PC-9 (cell line): ENCODE results near the gene CFL1. TPM values are rescaled to one million over a fixed set of nuclear protein-coding genes. Genes with fewer than 3 reads are reported as not detected.

ENCODE experiments used
- BruUV-seq: library from RNA; stranded (reverse); fragments of 400-500 nt; replicated peaks from 2 replicates; lab custom pipeline; 2021; lab: Mats Ljungman, UMichigan
- CTCF ChIA-PET: fragments of 300-600 bp; sonication (Branson Sonifier 250); formaldehyde crosslinking; loops from one replicate; lab custom pipeline; 2022; ENCODE audit warnings: antibody characterized with exemption; lab: Charles Lee
- POLR2A ChIA-PET: fragments of 300-600 bp; sonication (Branson Sonifier 250); formaldehyde crosslinking; loops from one replicate; lab custom pipeline; 2022; ENCODE audit warnings: antibody characterized with exemption; ENCODE audit not compliant: unreplicated experiment; lab: Charles Lee
- DNase-seq, 2 experiments: peaks; one replicate each; pipeline versions ENCODE4 v3.0.0 to v3.0.0-alpha.2; 2015 to 2022; ENCODE audit warnings: mixed read lengths in 1 of 2
- H2AFZ ChIP-seq: fragments of 200-600 bp; sonication (generic); 2 replicates; pipeline ENCODE4 v1.8.1; 2017; ENCODE audit warnings: antibody characterized with exemption
- H3F3A ChIP-seq: fragments of 200-600 bp; sonication (generic); 2 replicates; pipeline ENCODE4 v1.8.1; 2017; ENCODE audit warnings: antibody characterized with exemption, mild to moderate bottlenecking, low read depth; ENCODE audit not compliant: insufficient read depth
- H3K27ac ChIP-seq: fragments of 200-600 bp; sonication (generic); 2 replicates; pipeline ENCODE4 v1.6.1; 2016; ENCODE audit warnings: mixed run types
- H3K27me3 ChIP-seq: fragments of 200-600 bp; sonication (generic); 2 replicates; pipeline ENCODE4 v1.6.1; 2016; ENCODE audit warnings: low read depth, mixed run types; ENCODE audit not compliant: insufficient read depth
- H3K36me3 ChIP-seq: fragments of 200-600 bp; sonication (generic); 2 replicates; pipeline ENCODE4 v1.6.1; 2016; ENCODE audit warnings: low read depth, mixed run types
- H3K4me1 ChIP-seq: fragments of 200-600 bp; sonication (generic); replicated peaks from 2 replicates; pipeline ENCODE4 v1.6.1; 2016; ENCODE audit warnings: mixed run types; ENCODE audit not compliant: insufficient read depth
- H3K4me2 ChIP-seq: fragments of 200-600 bp; sonication (generic); 2 replicates; pipeline ENCODE4 v1.6.1; 2017; ENCODE audit warnings: mixed run types
- H3K4me3 ChIP-seq: fragments of 200-600 bp; sonication (generic); 2 replicates; pipeline ENCODE4 v1.6.1; 2016; ENCODE audit warnings: mixed run types
- H3K79me2 ChIP-seq: fragments of 200-600 bp; sonication (generic); 2 replicates; pipeline ENCODE4 v1.6.1; 2017; ENCODE audit warnings: low read depth, mixed run types
- H3K9me2 ChIP-seq: fragments of 200-600 bp; sonication (generic); 2 replicates; pipeline ENCODE4 v1.8.1; 2017; ENCODE audit warnings: mild to moderate bottlenecking; ENCODE audit not compliant: insufficient read depth
- H3K9me3 ChIP-seq: fragments of 200-600 bp; sonication (generic); 2 replicates; pipeline ENCODE4 v1.8.1; 2016; ENCODE audit warnings: low read depth; ENCODE audit not compliant: insufficient read depth
- H4K20me1 ChIP-seq: fragments of 200-600 bp; sonication (generic); 2 replicates; pipeline ENCODE4 v1.8.1; 2017; ENCODE audit not compliant: insufficient read depth
- CTCF ChIP-seq: fragments of 200-600 bp; sonication (generic); conservative IDR thresholded peaks from 2 replicates; pipeline ENCODE4 v1.6.1; 2017; ENCODE audit warnings: mixed run types, antibody characterized with exemption, mild to moderate bottlenecking, moderate library complexity
- EZH2 ChIP-seq: fragments of 200-600 bp; sonication (generic); IDR thresholded peaks from 2 replicates; pipeline ENCODE4 v1.8.0; 2017; ENCODE audit warnings: antibody characterized with exemption, low read depth
- intact Hi-C: fragments of 100-400 bp; cut with micrococcal nuclease; formaldehyde crosslinking; loops from one replicate; pipeline ENCODE4 v1.10.0; 2022; ENCODE audit not compliant: unreplicated experiment
- total RNA-seq: library from RNA; stranded (reverse); gene quantifications from 2 replicates; pipeline ENCODE4 v1.2.3, GENCODE V29; 2021

Gene CFL1
- total RNA-seq, 1 experiment from 2014 or later = 1,798 TPM

- no peak overlapping the region for H3K4me3 ChIP-seq
- ChIA-PET CTCF (no interaction called here), POLR2A (no interaction called here)
- peaks cover 46% of the 10 kb centered on the region for H3K79me2 ChIP-seq
- peaks cover 30% of the 10 kb centered on the region for H3K36me3 ChIP-seq
- TF ChIP-seq EZH2 (no peak), CTCF (no peak)
- no peak overlapping the region for H2AFZ ChIP-seq
- no peaks in the 10 kb centered on the region for H3K9me3 ChIP-seq
- no peaks in the 10 kb centered on the region for H3K27me3 ChIP-seq
- no peak for DNase-seq
- H3K9me2 ChIP-seq = no peaks in the 10 kb centered on the region
- peaks cover 46% of the 10 kb centered on the region for H4K20me1 ChIP-seq
- H3K27ac ChIP-seq = no peak overlapping the region
- BruUV-seq = no TSS peak
- H3K4me2 ChIP-seq = no peak overlapping the region
- H3F3A ChIP-seq = peaks cover 66% of the 10 kb centered on the region
- H3K4me1 ChIP-seq = peaks cover 8% of the 10 kb centered on the region
- intact Hi-C loops = no loop called here
Observed at GRCh38 chr11:65854161-65854592, 3.8 kb downstream of the CFL1 start.

DNA sequence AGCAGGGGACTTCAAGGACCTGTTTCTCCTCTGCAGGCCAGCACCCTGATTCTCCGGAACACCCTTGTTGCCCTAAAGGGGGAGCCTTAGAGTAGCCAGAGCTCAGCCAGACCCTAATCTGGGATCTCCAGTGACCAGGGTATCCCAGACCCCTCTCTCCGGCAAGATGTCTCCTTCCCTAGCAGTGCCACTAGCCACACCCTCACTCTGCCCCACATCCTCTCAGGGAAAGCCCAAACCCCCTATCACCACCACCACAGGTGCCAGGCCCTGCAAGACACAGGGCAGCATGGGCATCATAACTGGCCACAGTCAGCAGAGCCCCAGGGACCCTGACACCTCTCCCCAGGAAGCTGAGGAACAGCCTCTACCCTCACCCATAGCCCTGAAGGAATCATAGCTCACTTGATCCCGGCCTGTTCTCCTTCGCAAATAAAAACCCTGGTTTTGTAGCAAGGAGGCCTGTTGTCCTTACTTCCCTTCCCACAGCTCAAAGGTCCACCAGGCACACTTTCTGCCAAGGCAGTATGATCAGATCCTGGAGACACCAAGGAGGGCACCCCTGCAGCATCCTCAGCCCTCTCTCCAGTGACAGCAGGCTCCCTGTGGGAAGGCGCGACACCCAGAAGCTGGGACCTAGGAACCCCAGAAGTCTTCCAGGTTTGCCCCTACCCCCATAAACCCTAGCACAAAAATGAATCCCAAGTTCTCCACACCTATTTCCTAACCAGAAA lies 4.6 kb downstream of the CFL1 start:
- Histone ChIP-seq H3K27me3 (no peaks in the 10 kb centered on the region), H3K4me1 (peaks cover 8% of the 10 kb centered on the region), H3F3A (peaks cover 65% of the 10 kb centered on the region), H3K79me2 (peaks cover 46% of the 10 kb centered on the region), H3K27ac (no peak overlapping the region), H3K36me3 (peaks cover 30% of the 10 kb centered on the region), H3K4me2 (no peak overlapping the region), H3K9me2 (no peaks in the 10 kb centered on the region), H3K9me3 (no peaks in the 10 kb centered on the region), H2AFZ (no peak overlapping the region), H3K4me3 (no peak overlapping the region), H4K20me1 (peaks cover 46% of the 10 kb centered on the region)
- ChIA-PET POLR2A (no interaction called here), CTCF (interaction anchor here (0.6 kb wide), 1 partner anchor 138 kb away, joined by 4 read pairs; no protein-coding TSS in a partner anchor)
- no TSS peak for BruUV-seq
- TF ChIP-seq EZH2 = no peak
- no peak for TF ChIP-seq CTCF
- DNase-seq = no peak
- intact Hi-C loops = no loop called here

- peaks cover 8% of the 10 kb centered on the region for H3K4me1 ChIP-seq
- H3F3A ChIP-seq = peaks cover 65% of the 10 kb centered on the region
- no peak overlapping the region for H3K27ac ChIP-seq
- no TSS peak for BruUV-seq
- no peak overlapping the region for H3K4me3 ChIP-seq
- H3K4me2 ChIP-seq = no peak overlapping the region
- H3K36me3 ChIP-seq = peaks cover 30% of the 10 kb centered on the region
- H3K9me3 ChIP-seq = no peaks in the 10 kb centered on the region
- ChIA-PET CTCF (interaction anchor here (0.6 kb wide), 2 partner anchors 10 to 139 kb away, joined by 4 to 18 read pairs; no protein-coding TSS in a partner anchor), POLR2A (interaction anchor here (0.7 kb wide), 2 partner anchors 72 to 139 kb away, joined by 4 to 14 read pairs; no protein-coding TSS in a partner anchor)
- H3K27me3 ChIP-seq = no peaks in the 10 kb centered on the region
- TF ChIP-seq EZH2 (no peak), CTCF (no peak)
- DNase-seq = no peak
- intact Hi-C loops = no loop called here
- H3K79me2 ChIP-seq = peaks cover 43% of the 10 kb centered on the region
- H2AFZ ChIP-seq = no peak overlapping the region
- H3K9me2 ChIP-seq = no peaks in the 10 kb centered on the region
- H4K20me1 ChIP-seq = peaks cover 46% of the 10 kb centered on the region
Observed at GRCh38 chr11:65852508-65853245, 5.3 kb downstream of the CFL1 start.
